Fibroblast of mammary gland (primary cell): Measurements from ENCODE around the gene C11orf97.
"Not testable (repeated sequence)": the region's sequence is repeated elsewhere in the genome, so short reads cannot be mapped to it uniquely, and the experiment has no call there.

Experiments
- DNase-seq: peaks from one replicate; pipeline ENCODE4 v3.0.0-alpha.2; 2010; ENCODE audit warnings: low read depth
- H3K4me3 ChIP-seq: 2 replicates; pipeline ENCODE4 v1.5.1; 2011; ENCODE audit warnings: low read depth, mild to moderate bottlenecking, low read length, moderate library complexity; ENCODE audit not compliant: control insufficient read depth
- TF ChIP-seq, protein P1 (sequence below): conservative IDR thresholded peaks from 2 replicates; pipeline ENCODE4 v1.5.1; 2011; ENCODE audit warnings: low read depth, low read length, inconsistent platforms; ENCODE audit not compliant: control insufficient read depth, insufficient read depth

Gene C11orf97

DNA sequence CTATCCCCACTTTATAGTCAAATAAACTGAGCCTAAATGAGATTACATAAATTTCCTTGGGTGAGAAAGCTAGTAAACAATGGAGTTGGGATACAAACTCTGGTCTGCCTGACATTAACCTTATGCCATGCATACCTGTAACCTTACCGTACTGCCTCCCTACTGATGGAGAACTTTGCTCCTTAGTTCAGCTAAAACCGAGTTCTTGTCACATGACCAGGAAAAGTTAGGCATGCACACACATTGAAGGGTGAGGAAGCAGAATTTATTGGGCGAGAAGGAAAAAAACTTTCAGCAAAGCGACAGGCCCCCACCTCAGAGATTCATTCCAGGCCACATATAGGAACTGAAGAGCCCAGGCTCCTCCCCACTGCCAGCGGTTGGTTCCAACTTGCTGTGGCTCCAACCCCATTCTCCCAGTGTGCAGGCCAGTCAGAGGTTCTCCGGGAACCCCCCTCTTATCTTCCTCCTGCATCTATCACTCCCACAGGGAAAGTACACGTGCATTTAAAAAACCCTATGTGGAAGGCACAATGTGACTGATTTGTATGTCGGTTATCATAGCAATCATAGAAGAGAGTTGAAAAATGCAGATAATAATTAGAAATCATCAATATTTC is 51.7 kb downstream of the C11orf97 start:
- H3K4me3 ChIP-seq = no peak overlapping the region
- DNase-seq = no peak
- TF ChIP-seq, protein P1, sequence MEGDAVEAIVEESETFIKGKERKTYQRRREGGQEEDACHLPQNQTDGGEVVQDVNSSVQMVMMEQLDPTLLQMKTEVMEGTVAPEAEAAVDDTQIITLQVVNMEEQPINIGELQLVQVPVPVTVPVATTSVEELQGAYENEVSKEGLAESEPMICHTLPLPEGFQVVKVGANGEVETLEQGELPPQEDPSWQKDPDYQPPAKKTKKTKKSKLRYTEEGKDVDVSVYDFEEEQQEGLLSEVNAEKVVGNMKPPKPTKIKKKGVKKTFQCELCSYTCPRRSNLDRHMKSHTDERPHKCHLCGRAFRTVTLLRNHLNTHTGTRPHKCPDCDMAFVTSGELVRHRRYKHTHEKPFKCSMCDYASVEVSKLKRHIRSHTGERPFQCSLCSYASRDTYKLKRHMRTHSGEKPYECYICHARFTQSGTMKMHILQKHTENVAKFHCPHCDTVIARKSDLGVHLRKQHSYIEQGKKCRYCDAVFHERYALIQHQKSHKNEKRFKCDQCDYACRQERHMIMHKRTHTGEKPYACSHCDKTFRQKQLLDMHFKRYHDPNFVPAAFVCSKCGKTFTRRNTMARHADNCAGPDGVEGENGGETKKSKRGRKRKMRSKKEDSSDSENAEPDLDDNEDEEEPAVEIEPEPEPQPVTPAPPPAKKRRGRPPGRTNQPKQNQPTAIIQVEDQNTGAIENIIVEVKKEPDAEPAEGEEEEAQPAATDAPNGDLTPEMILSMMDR = no peak

DNA sequence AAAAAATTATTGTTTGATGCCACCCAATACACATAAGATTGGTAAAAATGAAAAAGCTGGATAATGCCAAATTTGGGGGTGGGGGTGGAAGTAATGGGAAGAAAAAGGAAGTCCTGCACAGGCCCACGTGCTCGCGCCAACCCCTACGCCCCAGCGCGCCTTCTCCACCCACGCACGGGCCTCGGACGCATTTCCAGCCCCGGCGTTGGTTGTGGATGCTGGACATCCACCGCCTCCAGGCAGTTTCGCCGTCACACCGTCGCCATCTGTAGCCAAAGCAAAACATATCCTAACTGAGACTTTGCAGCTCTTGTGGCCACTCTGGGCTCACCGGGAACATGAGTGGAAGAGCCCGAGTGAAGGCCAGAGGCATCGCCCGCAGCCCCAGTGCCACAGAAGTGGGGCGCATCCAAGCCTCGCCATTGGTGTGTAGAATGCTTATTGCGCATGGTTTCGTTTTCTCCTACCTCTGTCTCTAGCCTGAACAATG is 55.0 kb downstream of the C11orf97 start, which contains the start of gene PIWIL4:
PIWIL4 (plus strand) TSS at position 188 of the 490 bp plus-strand sequence; CDS start at position 339, 151 bp downstream.
- TF ChIP-seq, protein P1 = no peak
- DNase-seq = no peak
- no peak within 1 kb of the TSS for H3K4me3 ChIP-seq

DNA sequence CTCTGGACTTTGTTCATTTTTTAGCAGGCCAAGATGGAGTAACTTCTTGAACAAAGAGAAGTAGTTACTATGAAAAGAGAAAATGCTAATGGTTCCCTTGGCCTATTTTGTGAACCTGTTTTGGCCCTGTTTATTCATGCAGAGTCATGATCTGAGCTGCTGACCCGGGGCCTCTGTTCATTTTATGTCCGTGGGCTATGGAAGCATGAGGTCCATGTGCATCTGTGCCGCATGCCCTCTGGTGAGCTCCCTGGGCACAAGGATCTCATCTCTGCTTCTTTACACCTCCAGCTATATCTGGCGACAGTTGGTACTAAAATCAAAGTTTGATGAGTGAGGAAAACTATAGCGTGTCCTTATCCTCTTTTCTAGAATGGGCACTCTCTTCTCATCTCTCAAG is 55.9 kb downstream of the C11orf97 start:
- no peak for DNase-seq
- H3K4me3 ChIP-seq = no peak overlapping the region
- TF ChIP-seq, protein P1 = no peak

DNA sequence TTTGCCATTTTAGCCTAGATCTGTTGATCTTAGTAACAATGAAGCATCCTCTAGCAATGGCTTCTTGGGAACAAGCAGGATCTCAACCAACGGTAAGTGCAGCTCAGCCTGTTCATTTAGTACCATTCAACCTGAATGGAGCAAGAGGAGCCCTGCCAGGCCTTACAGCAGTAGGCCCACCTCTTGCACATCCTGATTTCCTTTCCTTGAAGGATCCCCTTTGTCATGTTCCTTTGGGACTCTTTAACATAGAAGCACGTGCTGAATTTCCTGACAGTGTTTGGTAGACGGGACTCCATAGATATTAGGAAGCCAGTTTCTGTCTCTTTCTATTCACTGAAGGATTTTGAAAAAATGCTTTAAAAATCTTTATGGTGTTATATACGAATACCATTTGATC is 56.5 kb downstream of the C11orf97 start:
- TF ChIP-seq, protein P1 = no peak
- H3K4me3 ChIP-seq = no peak overlapping the region
- no peak for DNase-seq

DNA sequence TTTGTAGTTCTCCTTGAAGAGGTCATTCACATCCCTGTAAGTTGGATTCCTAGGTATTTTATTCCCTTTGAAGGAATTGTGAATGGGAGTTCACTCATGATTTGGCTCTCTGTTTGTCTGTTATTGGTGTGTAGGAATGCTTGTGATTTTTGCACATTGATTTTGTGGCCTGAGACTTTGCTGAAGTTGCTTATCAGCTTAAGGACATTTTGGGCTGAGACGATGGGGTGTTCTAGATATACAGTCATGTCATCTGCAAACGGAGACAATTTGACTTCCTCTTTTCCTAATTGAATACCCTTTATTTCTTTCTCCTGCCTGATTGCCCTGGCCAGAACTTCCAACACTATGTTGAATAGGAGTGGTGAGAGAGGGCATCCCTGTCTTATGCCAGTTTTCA is 60.7 kb downstream of the C11orf97 start:
- DNase-seq, H3K4me3 ChIP-seq: not testable (repeated sequence)

DNA sequence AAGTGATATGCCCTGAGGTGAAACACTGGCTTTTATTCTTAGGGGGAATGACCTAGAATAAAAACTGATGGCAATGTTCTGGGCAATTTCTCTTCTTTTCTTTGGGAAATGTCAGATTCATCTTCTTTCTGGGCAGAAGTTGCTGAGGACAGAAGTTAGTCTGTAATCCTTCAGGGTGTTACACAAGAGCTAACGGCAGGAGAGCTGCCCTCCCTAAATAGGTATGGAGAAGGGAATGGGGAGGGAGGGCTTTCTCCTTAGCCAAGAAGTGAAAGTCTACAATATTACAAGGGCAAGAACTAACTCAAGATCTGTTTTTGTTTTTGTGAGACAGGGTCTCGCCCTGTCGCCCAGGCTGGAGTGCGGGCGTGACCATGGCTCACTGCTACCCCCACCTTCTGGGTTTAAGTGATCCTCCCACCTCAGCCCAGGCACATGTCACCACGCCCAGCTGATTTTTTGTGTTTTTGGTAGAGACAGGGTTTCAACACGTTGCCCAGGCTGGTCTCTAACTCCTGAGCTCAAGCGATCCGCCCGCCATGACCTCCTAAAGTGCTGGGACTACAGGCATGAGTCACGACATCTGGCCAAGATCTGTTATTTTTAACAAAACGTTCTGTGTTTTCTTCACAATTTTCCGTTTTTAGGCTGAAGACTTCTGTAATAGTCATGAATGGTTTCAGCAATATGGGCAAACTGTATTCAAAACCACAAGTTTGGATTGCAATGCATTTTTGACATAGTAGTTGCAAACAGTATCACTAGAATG is 62.1 kb downstream of the C11orf97 start:
- TF ChIP-seq, protein P1 = no peak
- H3K4me3 ChIP-seq = peak overlapping the region; percentile 13
- DNase-seq = peak; percentile 73

DNA sequence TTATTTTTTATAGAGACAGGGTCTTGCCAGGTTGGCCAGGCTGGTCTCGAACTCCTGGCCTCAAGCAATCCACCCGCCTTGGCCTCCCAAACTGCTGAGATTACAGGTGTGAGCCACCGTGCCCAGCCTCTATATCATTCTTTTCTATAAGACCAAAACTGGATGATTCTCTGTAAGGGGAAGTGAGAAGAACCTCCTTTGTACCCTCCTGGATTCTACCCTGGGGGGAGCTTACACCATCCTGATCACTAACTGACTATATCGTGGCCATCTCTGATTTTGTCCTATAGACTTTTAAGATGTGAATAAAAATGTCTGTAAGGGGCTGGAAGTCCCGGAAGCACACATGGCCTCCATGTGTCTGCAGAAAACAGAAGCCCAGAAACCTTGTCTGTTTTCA is 64.0 kb downstream of the C11orf97 start:
- DNase-seq = no peak
- H3K4me3 ChIP-seq = no peak overlapping the region
- TF ChIP-seq, protein P1 = no peak
